ENCODE results near the gene SP2. TPM values are rescaled to one million over a fixed set of nuclear protein-coding genes. Genes with fewer than 3 reads are reported as not detected.

Gene SP2
- total RNA-seq, 1 donor from 2014 or later, result 13.5 TPM

DNA sequence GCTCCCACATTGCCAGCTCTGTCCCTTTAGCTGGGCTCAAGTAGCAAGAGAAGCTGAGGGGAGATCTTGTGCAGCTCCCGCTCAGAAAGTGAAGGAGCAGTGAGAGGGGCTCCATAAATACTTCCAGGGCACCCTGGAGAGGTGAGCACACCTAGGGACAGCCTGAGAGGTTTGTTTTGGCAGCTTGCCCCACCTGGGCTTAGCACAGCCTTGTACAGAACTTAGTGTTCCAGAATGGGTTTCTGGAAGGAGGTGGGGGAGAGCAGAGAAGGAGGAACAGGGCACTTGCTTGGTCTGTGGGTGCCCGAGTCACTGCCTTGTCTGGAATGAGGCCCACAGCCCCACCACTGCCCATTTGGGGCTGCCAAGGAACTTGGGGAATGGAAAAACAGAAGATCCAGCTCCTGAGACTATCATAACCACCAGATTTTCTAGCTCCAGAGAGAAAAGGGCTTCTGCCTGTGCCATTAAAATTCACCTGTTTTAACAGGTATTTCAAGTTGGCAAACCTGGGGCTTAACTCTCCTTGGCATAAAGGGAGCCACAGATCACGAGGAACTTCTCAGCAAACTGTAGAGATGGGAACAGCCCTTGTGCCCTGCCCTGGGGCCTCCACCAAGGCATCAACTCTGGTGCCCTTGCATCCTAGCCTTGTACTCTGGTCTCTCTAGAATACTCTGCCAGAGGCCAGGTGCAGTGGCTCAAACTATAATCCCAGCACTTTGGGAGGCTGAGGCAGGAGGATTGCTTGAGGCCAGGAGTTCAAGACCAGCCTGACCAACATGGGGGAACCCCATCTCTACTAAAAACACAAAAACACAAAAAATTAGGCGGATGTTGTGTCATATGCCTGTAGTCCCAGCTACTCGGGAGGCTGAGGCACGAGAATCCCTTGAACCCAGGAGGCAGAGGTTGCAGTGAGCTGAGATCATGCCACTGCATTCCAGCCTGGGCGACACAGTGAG lies 59.7 kb downstream of the SP2 start:
- Mint-ChIP-seq H3K27ac (ENCODE audit: unreplicated experiment) (no peak overlapping the region), H3K4me1 (ENCODE audit: low read depth) (peaks cover 3% of the 10 kb centered on the region), H3K36me3 (ENCODE audit: low read depth) (no peaks in the 10 kb centered on the region), H3K4me3 (ENCODE audit: unreplicated experiment) (no peak overlapping the region), H3K27me3 (ENCODE audit: low read depth) (no peaks in the 10 kb centered on the region), H3K9me3 (ENCODE audit: low read depth) (no peaks in the 10 kb centered on the region)
- DNase-seq (ENCODE audit: low spot score), result no peak
- TF ChIP-seq, protein P1, sequence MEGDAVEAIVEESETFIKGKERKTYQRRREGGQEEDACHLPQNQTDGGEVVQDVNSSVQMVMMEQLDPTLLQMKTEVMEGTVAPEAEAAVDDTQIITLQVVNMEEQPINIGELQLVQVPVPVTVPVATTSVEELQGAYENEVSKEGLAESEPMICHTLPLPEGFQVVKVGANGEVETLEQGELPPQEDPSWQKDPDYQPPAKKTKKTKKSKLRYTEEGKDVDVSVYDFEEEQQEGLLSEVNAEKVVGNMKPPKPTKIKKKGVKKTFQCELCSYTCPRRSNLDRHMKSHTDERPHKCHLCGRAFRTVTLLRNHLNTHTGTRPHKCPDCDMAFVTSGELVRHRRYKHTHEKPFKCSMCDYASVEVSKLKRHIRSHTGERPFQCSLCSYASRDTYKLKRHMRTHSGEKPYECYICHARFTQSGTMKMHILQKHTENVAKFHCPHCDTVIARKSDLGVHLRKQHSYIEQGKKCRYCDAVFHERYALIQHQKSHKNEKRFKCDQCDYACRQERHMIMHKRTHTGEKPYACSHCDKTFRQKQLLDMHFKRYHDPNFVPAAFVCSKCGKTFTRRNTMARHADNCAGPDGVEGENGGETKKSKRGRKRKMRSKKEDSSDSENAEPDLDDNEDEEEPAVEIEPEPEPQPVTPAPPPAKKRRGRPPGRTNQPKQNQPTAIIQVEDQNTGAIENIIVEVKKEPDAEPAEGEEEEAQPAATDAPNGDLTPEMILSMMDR (IDR thresholded peaks at IDR 0.05), result no peak

DNA sequence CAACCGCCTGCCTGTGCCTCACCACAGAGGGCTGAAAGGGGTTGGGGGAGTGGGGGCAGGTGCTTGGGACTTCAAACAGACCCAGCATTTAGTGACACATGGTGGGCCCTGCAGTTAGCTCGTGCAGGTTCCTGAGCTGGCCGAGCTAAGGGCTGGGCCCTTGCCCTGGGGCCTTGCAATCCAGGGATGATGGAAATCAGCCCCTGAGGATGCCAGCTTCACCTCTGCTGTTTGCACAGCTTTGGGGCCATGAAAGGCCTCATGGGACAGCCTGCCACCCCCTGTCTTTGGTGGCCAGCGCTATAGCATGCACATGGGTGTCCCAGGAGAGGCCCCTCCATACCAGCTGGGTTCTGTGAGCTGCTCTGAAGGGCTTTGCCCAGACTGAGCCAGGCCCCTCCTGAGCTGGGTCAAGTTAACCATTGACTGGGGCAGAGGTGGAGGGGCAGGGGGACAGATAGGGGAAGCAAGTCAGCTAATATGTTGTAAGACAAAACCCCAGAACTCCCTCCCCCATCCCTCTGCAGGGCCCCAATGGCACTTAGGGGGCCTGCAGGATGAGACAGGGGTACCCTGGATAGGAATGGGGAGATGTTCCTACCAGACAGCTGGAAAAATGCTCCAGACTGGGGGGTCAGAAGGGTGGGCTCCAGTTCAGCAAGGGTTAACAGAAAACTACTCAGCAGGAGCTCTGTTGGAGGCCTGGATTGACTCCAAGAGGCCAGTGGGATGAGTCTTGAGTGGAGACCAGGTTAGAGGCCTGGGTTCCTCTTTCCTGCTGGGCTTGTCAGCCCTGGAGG lies 61.0 kb downstream of the SP2 start:
- no peaks in the 10 kb centered on the region for H3K27me3 Mint-ChIP-seq (ENCODE audit: low read depth)
- TF ChIP-seq, protein P1 (IDR thresholded peaks at IDR 0.05), result no peak
- no peak for DNase-seq (ENCODE audit: low spot score)
- no peaks in the 10 kb centered on the region for H3K36me3 Mint-ChIP-seq (ENCODE audit: low read depth)
- no peak overlapping the region for H3K4me3 Mint-ChIP-seq (ENCODE audit: unreplicated experiment)
- peaks cover 3% of the 10 kb centered on the region for H3K9me3 Mint-ChIP-seq (ENCODE audit: low read depth)
- H3K4me1 Mint-ChIP-seq (ENCODE audit: low read depth), result peaks cover 3% of the 10 kb centered on the region
- no peak overlapping the region for H3K27ac Mint-ChIP-seq (ENCODE audit: unreplicated experiment)

- H3K27me3 Mint-ChIP-seq (ENCODE audit: low read depth), result no peaks in the 10 kb centered on the region
- no peak within 1 kb of the TSS for H3K4me3 Mint-ChIP-seq (ENCODE audit: unreplicated experiment)
- DNase-seq (ENCODE audit: low spot score), result no peak
- H3K4me1 Mint-ChIP-seq (ENCODE audit: low read depth), result peaks cover 3% of the 10 kb centered on the region
- H3K36me3 Mint-ChIP-seq (ENCODE audit: low read depth), result no peaks in the 10 kb centered on the region
- TF ChIP-seq, protein P1 (IDR thresholded peaks at IDR 0.05), result no peak
- no peak within 1 kb of the TSS for H3K27ac Mint-ChIP-seq (ENCODE audit: unreplicated experiment)
- peaks cover 4% of the 10 kb centered on the region for H3K9me3 Mint-ChIP-seq (ENCODE audit: low read depth)
Measured at GRCh38 chr17:47957591-47958490, 61.8 kb downstream of the SP2 start, which contains the start of gene PRR15L. PRR15L (minus strand) TSS chr17:47957883; CDS start chr17:47953234, 4,649 bp downstream.

DNA sequence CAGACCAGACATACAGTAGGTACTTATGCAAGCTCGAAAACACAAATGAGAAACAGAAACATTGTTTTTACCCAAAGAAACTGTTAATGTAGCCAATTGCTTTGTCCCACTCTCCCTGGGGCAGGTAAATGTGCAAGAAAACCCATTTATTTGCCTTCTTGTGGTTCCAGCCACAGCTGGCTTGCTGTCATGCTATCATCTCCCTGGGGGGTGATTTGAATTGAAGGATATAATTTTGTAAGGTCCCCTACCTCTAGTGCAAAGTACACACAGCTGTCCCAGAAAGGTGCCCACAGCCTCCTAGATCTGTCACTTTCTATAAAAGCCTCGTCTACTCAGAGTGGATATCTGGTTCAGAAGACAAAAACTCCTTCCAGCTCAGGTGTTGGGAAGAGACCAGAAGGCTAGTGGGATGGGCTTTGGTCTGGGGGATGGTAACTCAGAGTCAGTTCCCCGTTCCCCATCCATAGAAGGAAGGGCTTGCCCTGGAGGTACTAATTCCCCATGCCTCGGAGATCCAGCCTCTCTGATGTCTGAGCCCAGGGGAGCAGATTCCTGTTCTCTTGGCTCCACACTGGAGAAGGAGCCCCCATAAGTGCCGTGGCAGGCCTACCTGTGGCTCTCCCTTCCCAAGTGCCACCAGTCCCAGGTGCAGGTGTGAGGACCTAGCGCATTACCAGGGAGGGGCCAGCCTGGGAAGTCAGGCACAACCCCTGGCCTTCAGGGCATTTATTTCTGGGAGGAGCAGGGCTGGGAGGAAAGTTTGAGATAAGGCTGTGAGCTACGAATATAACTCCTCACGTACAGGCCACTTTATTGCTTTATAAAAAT lies 64.0 kb downstream of the SP2 start:
- no peak for DNase-seq (ENCODE audit: low spot score)
- TF ChIP-seq, protein P1 (IDR thresholded peaks at IDR 0.05), result no peak
- no peak overlapping the region for H3K4me3 Mint-ChIP-seq (ENCODE audit: unreplicated experiment)
- H3K27ac Mint-ChIP-seq (ENCODE audit: unreplicated experiment), result no peak overlapping the region
- H3K27me3 Mint-ChIP-seq (ENCODE audit: low read depth), result no peaks in the 10 kb centered on the region
- peaks cover 4% of the 10 kb centered on the region for H3K9me3 Mint-ChIP-seq (ENCODE audit: low read depth)
- H3K36me3 Mint-ChIP-seq (ENCODE audit: low read depth), result no peaks in the 10 kb centered on the region
- H3K4me1 Mint-ChIP-seq (ENCODE audit: low read depth), result peaks cover 3% of the 10 kb centered on the region

Measured in chondrocyte (in vitro differentiated cells).